Chondrocyte (in vitro differentiated cells): Measurements from ENCODE around the gene UXT. TPM values are rescaled to one million over a fixed set of nuclear protein-coding genes. Genes with fewer than 3 reads are reported as not detected.

ENCODE experiments used
- DNase-seq: peaks from one replicate; pipeline ENCODE4 v3.0.0; 2021; ENCODE audit warnings: mixed read lengths, low spot score
- H3K27ac Mint-ChIP-seq: one replicate; pipeline ENCODE4 v1.8.0; 2021; ENCODE audit warnings: mild to moderate bottlenecking, moderate library complexity, mixed read lengths; ENCODE audit not compliant: unreplicated experiment
- H3K27me3 Mint-ChIP-seq: 2 replicates; pipeline ENCODE4 v1.8.0; 2021; ENCODE audit warnings: low read depth, mixed read lengths
- H3K36me3 Mint-ChIP-seq: 2 replicates; pipeline ENCODE4 v1.8.0; 2021; ENCODE audit warnings: low read depth, mixed read lengths
- H3K4me1 Mint-ChIP-seq: 2 replicates; pipeline ENCODE4 v1.8.0; 2021; ENCODE audit warnings: low read depth, mild to moderate bottlenecking, mixed read lengths
- H3K4me3 Mint-ChIP-seq: one replicate; pipeline ENCODE4 v1.8.0; 2021; ENCODE audit warnings: mild to moderate bottlenecking, moderate library complexity, mixed read lengths; ENCODE audit not compliant: unreplicated experiment
- H3K9me3 Mint-ChIP-seq: 2 replicates; pipeline ENCODE4 v1.8.0; 2021; ENCODE audit warnings: low read depth, mixed read lengths
- CTCF ChIP-seq: fragments of 200-600 bp; sonication (generic); IDR thresholded peaks from 2 replicates; pipeline ENCODE4 v1.5.0; 2021; ENCODE audit warnings: antibody characterized with exemption, mild to moderate bottlenecking, moderate library complexity
- total RNA-seq: library from RNA; stranded (reverse); gene quantifications from 3 replicates; pipeline ENCODE4 v1.2.1, GENCODE V29; 2021

UXT gene
- total RNA-seq, 1 donor from 2014 or later, result 75.6 TPM

- Mint-ChIP-seq H3K27ac (no peak overlapping the region), H3K4me3 (no peak overlapping the region), H3K36me3 (no peaks in the 10 kb centered on the region), H3K27me3 (no peaks in the 10 kb centered on the region), H3K4me1 (peaks cover 3% of the 10 kb centered on the region), H3K9me3 (peaks cover 12% of the 10 kb centered on the region)
- no peak for TF ChIP-seq CTCF
- DNase-seq, result no peak
Observed at GRCh38 chrX:47613082-47613481, 45.9 kb downstream of the UXT start.

DNA sequence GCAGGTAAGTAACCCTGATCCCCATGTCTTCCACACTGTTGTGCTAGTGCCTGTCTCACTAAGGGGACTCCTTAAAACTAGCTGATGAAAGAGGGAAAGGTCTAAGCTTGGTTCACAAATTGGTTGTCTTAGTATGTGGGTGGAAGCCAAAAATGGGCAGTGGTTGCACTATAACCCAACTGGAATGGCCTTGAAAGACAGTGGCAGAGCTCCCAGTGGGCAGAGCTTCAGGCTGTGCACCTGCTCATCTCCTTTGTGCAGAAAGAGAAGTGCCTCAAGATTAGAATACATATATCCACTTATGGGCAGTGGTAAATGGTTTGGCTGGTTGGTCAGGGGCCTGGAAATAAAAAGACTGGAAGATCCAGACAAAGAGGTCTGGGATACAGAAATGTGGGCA, 46.6 kb downstream of the UXT start:
- Mint-ChIP-seq H3K36me3 (no peaks in the 10 kb centered on the region), H3K27me3 (no peaks in the 10 kb centered on the region), H3K27ac (no peak overlapping the region), H3K9me3 (peaks cover 12% of the 10 kb centered on the region), H3K4me1 (peaks cover 3% of the 10 kb centered on the region), H3K4me3 (no peak overlapping the region)
- no peak for DNase-seq
- no peak for TF ChIP-seq CTCF

- Mint-ChIP-seq H3K27me3 (no peaks in the 10 kb centered on the region), H3K4me3 (no peak overlapping the region), H3K27ac (no peak overlapping the region), H3K36me3 (no peaks in the 10 kb centered on the region), H3K4me1 (peaks cover 3% of the 10 kb centered on the region), H3K9me3 (peaks cover 12% of the 10 kb centered on the region)
- no peak for DNase-seq
- no peak for TF ChIP-seq CTCF
Observed at GRCh38 chrX:47611926-47612325, 47.1 kb downstream of the UXT start.

- DNase-seq, result no peak
- H3K4me3 Mint-ChIP-seq, result no peak overlapping the region
- TF ChIP-seq CTCF, result no peak
- no peaks in the 10 kb centered on the region for H3K36me3 Mint-ChIP-seq
- H3K9me3 Mint-ChIP-seq, result peaks cover 12% of the 10 kb centered on the region
- peaks cover 3% of the 10 kb centered on the region for H3K4me1 Mint-ChIP-seq
- H3K27me3 Mint-ChIP-seq, result no peaks in the 10 kb centered on the region
- no peak overlapping the region for H3K27ac Mint-ChIP-seq
Observed at GRCh38 chrX:47611489-47611888, 47.5 kb downstream of the UXT start.

DNA sequence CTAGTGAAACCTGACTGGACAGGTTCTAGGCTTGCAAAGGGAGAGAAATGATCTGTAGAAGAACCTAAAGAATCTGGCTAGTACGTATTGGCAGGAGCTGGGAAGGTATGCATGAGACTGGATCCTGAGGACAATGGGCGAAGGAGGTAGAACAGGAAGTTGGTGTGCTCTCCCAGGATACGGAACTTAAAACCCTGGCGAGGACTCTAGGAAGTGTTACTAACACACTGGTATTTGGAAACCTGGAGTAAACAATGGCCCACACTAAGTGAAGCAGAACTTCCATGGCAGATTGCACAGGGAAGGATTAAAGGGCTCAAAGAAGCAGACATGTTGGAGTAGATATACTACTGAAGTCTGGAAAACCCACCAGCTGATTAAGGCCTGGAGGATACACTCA, 48.5 kb downstream of the UXT start:
- TF ChIP-seq CTCF, result no peak
- Mint-ChIP-seq H3K4me1 (peaks cover 3% of the 10 kb centered on the region), H3K36me3 (no peaks in the 10 kb centered on the region), H3K9me3 (peaks cover 12% of the 10 kb centered on the region), H3K27ac (no peak overlapping the region), H3K4me3 (no peak overlapping the region), H3K27me3 (no peaks in the 10 kb centered on the region)
- no peak for DNase-seq
